SK-N-MC (cell line): ENCODE data around the gene SNX25.

Experiments
- DNase-seq: peaks from one replicate; pipeline ENCODE4 v3.0.0-alpha.2; 2011; ENCODE audit warnings: low read depth, low spot score
- H3K27ac ChIP-seq: fragments of 200-600 bp; sonication (generic); 2 replicates; pipeline ENCODE4 v1.5.1; 2016; ENCODE audit warnings: mixed run types
- H3K36me3 ChIP-seq: fragments of 200-600 bp; sonication (generic); 2 replicates; pipeline ENCODE4 v1.6.1; 2017; ENCODE audit warnings: antibody characterized with exemption, low read length, mixed read lengths; ENCODE audit not compliant: insufficient read depth
- H3K4me3 ChIP-seq: fragments of 200-600 bp; sonication (generic); 2 replicates; pipeline ENCODE4 v1.5.1; 2016
- H3K9ac ChIP-seq: fragments of 200-600 bp; sonication (generic); 2 replicates; pipeline ENCODE4 v1.8.0; 2017; ENCODE audit warnings: mixed run types, mixed read lengths; ENCODE audit not compliant: insufficient read length
- H3K9me3 ChIP-seq: fragments of 200-600 bp; sonication (generic); 2 replicates; pipeline ENCODE4 v1.6.1; 2017; ENCODE audit warnings: low read depth, mild to moderate bottlenecking, antibody characterized with exemption, low read length, moderate library complexity, mixed read lengths
- EZH2 ChIP-seq: fragments of 200-600 bp; sonication (generic); IDR thresholded peaks from one replicate; pipeline ENCODE4 v1.6.1; 2017; ENCODE audit warnings: antibody characterized with exemption
- FOXP2 ChIP-seq: optimal IDR thresholded peaks from 2 replicates; pipeline ENCODE3; 2011; ENCODE audit warnings: mild to moderate bottlenecking, moderate library complexity; ENCODE audit not compliant: insufficient read depth; ENCODE audit errors: extremely low read length, control extremely low read depth
- POLR2AphosphoS5 ChIP-seq: IDR thresholded peaks from 2 replicates; pipeline ENCODE4 v1.6.1; 2012; ENCODE audit warnings: mild to moderate bottlenecking, low read depth, low read length, borderline replicate concordance

Gene SNX25

DNA sequence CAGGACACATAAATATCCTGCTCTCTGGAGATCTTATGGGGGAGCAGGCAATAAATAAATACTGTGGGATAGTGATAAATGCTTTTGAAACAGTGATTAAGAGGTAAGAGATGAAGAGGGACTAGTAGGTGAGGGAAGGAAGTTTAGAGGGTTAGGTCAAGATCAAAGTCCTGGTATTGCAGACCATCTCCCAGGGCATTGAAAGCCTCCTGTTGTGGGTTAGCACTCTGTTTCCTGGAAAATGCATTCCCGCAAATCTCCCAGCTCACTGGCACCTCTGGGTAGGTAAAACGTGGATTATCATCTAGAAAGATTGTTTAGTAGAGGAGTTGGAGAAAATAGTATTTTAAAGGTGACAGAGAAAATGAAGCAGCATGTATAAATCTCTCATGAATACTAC lies 2.2 kb downstream of the SNX25 start:
- Histone ChIP-seq H3K4me3 (peak overlapping the region; percentile 95; the same call in 1 of the 2 replicates), H3K9ac (no peak overlapping the region), H3K27ac (no peak overlapping the region), H3K9me3 (no peaks in the 10 kb centered on the region), H3K36me3 (no peaks in the 10 kb centered on the region)
- no peak for DNase-seq
- TF ChIP-seq EZH2 (no peak), POLR2AphosphoS5 (no peak), FOXP2 (no peak)

DNA sequence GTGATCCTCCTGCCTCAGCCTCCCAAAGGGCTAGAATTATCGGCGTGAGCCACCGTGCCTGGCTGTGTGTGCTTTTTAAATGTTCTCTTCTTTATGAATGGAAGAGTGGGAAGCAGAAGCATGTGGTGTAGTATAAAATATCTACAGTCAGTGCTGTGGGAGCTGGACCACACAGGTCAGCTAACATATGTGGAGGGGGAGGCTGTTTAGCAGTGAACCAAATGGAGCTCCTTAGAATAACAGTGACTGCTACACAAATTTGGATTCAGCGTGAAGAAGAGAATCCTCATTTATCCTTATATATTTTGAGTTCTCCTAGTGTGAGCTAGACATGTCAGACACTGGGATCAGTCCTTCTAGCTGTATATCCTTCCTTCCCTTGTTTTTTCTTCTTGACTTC lies 3.2 kb downstream of the SNX25 start:
- H3K4me3 ChIP-seq = no peak overlapping the region
- TF ChIP-seq FOXP2 (no peak), EZH2 (no peak), POLR2AphosphoS5 (no peak)
- no peaks in the 10 kb centered on the region for H3K9me3 ChIP-seq
- H3K27ac ChIP-seq = no peak overlapping the region
- DNase-seq = no peak
- H3K36me3 ChIP-seq = no peaks in the 10 kb centered on the region
- no peak overlapping the region for H3K9ac ChIP-seq

GRCh38 chr4:185213877-185214276 lies 4.5 kb downstream of the SNX25 start:
- Histone ChIP-seq H3K9ac (no peak overlapping the region), H3K9me3 (no peaks in the 10 kb centered on the region), H3K36me3 (no peaks in the 10 kb centered on the region), H3K4me3 (no peak overlapping the region), H3K27ac (no peak overlapping the region)
- no peak for DNase-seq
- TF ChIP-seq FOXP2 = no peak
- no peak for TF ChIP-seq POLR2AphosphoS5
- TF ChIP-seq EZH2 = no peak

GRCh38 chr4:185215261-185215660 lies 5.9 kb downstream of the SNX25 start:
- DNase-seq = no peak
- Histone ChIP-seq H3K9ac (no peak overlapping the region), H3K4me3 (no peak overlapping the region), H3K27ac (0 out of 2 replicates have a peak overlapping the region, but pooled peaks have one; percentile 1), H3K9me3 (no peaks in the 10 kb centered on the region), H3K36me3 (no peaks in the 10 kb centered on the region)
- TF ChIP-seq EZH2 (no peak), FOXP2 (no peak), POLR2AphosphoS5 (no peak)

DNA sequence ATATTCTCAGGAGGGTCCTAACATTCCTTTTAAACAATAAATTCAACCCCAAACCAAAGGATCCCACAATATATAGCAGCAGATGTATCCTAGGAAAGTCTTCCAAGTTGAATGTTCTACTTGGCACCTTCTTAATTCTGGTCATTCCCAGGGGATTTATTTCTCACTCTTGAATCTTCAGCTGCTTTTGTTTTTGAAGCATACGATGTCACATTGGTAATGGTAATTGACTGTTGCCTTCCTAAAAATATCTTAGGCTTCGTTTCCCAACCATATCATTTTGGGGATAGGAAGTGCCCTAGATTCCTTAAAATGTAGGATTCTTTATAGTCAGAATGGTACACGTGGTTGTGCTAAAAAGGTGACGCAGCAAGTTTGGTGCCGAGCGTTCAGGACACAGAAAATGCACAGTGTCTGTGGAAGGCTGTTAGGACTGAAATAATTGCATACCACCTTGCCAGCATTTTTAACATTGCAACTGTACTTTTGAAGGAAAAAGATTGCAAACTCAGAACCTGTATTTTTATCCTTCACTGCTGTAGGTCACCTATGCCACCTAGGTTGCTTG lies 8.1 kb downstream of the SNX25 start:
- Histone ChIP-seq H3K36me3 (no peaks in the 10 kb centered on the region), H3K27ac (peak overlapping the region; percentile 35; the same call in 1 of the 2 replicates), H3K4me3 (peak overlapping the region; percentile 24; the same call in 1 of the 2 replicates), H3K9me3 (no peaks in the 10 kb centered on the region), H3K9ac (no peak overlapping the region)
- TF ChIP-seq POLR2AphosphoS5 = no peak
- TF ChIP-seq FOXP2 = no peak
- DNase-seq = no peak

- no peaks in the 10 kb centered on the region for H3K36me3 ChIP-seq
- TF ChIP-seq POLR2AphosphoS5 (no peak), FOXP2 (no peak), EZH2 (no peak)
- no peak overlapping the region for H3K9ac ChIP-seq
- H3K27ac ChIP-seq = no peak overlapping the region
- H3K4me3 ChIP-seq = no peak overlapping the region
- DNase-seq = no peak
- no peaks in the 10 kb centered on the region for H3K9me3 ChIP-seq
Observed at GRCh38 chr4:185218312-185218711, 8.9 kb downstream of the SNX25 start.

DNA sequence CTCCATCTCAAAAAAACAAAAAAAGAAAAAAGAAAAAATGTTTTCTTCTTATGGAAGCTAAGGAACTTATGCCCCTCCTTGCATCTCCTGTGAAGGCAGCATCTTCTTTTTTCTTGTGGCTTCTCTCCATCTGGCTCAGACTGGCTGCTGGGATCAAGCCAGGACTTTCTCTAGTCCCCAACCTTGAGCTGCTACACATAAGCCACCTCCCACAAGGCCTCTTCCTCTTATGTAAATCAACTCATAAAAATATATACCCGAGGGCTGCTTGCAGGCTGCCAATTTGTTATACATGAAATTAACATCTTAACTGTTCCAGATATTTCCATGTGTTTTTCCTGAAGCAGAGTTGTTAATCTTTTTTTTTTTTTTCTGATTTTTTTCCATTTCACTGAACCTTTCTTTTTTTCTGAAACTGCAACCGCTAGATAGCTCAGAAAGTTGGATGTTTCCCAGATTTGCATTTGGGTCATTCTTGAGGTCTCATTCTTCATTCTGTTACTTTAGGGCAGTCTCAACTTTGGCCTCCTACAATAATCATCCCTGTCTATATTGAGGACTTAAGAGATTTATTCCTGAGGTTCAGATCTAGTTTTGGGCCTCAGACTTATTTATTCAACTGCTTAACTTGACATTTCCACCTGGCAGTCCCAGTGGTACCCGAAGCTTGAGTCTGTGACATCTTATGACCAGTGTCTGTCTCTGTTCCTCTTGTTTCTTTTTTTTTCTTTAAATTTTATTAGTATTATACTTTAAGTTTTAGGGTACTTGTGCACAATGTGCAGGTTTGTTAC lies 10.3 kb downstream of the SNX25 start:
- peak; percentile 46 for TF ChIP-seq FOXP2
- TF ChIP-seq POLR2AphosphoS5 = peak; percentile 67; the same call in 1 of the 2 replicates
- TF ChIP-seq EZH2 = no peak
- Histone ChIP-seq H3K9ac (no peak overlapping the region), H3K9me3 (no peaks in the 10 kb centered on the region), H3K36me3 (no peaks in the 10 kb centered on the region), H3K27ac (peak overlapping the region; percentile 95), H3K4me3 (peak overlapping the region; percentile 66)
- peak; percentile 95 for DNase-seq

DNA sequence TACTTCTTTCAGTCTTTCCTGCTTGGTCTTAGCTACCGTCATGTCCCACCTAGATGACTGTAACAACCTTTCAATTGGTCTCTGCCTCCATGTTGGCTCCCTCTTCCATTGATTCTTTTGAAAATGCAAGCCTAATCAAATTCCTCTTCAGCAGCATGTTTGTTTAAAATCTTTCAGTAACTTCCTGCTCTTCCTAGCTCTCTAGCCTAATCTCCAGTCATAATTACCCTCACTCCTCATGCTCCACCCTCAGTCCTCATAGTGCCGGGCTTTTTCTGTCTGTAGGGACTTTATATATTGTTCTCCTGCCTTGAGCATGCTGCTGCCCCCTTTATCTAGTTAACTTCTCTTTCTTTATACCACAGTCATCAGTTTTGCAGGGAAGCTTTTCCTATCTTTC lies 12.1 kb downstream of the SNX25 start:
- TF ChIP-seq POLR2AphosphoS5 (no peak), FOXP2 (no peak), EZH2 (no peak)
- Histone ChIP-seq H3K9ac (no peak overlapping the region), H3K9me3 (no peaks in the 10 kb centered on the region), H3K4me3 (0 out of 2 replicates have a peak overlapping the region, but pooled peaks have one; percentile 11), H3K27ac (peak overlapping the region; percentile 4; the same call in 1 of the 2 replicates), H3K36me3 (no peaks in the 10 kb centered on the region)
- no peak for DNase-seq

GRCh38 chr4:185221912-185222311 lies 12.5 kb downstream of the SNX25 start:
- Histone ChIP-seq H3K9ac (no peak overlapping the region), H3K9me3 (no peaks in the 10 kb centered on the region), H3K4me3 (no peak overlapping the region), H3K27ac (peak overlapping the region; percentile 4; the same call in 1 of the 2 replicates), H3K36me3 (no peaks in the 10 kb centered on the region)
- TF ChIP-seq EZH2 (no peak), POLR2AphosphoS5 (no peak), FOXP2 (no peak)
- no peak for DNase-seq
